OCI-LY1 (cell line): Measurements from ENCODE around the gene STAT4.

ENCODE experiments used
- H2AFZ ChIP-seq: fragments of 200-600 bp; sonication (generic), shearing (Covaris generic); 2 replicates; pipeline ENCODE4 v1.6.0; 2014; ENCODE audit warnings: antibody characterized with exemption, mild to moderate bottlenecking, low read length
- H3F3A ChIP-seq: fragments of 200-600 bp; sonication (generic), shearing (Covaris generic); 2 replicates; pipeline ENCODE4 v1.6.0; 2014; ENCODE audit warnings: mild to moderate bottlenecking, antibody characterized with exemption, low read length, moderate library complexity; ENCODE audit not compliant: insufficient read depth
- H3K27ac ChIP-seq: fragments of 200-600 bp; sonication (generic); 2 replicates; pipeline ENCODE4 v1.5.1; 2014; ENCODE audit warnings: low read length, mixed run types, mild to moderate bottlenecking, low read depth; ENCODE audit not compliant: poor library complexity, severe bottlenecking
- H3K27me3 ChIP-seq: fragments of 200-600 bp; sonication (generic); 2 replicates; pipeline ENCODE4 v1.6.0; 2014; ENCODE audit warnings: antibody characterized with exemption, mild to moderate bottlenecking, low read length, moderate library complexity; ENCODE audit not compliant: insufficient read depth
- H3K36me3 ChIP-seq: fragments of 200-600 bp; sonication (generic); 2 replicates; pipeline ENCODE4 v1.6.1; 2014; ENCODE audit warnings: mild to moderate bottlenecking, antibody characterized with exemption, low read length, moderate library complexity, mixed read lengths; ENCODE audit not compliant: insufficient read depth
- H3K4me1 ChIP-seq: fragments of 200-600 bp; sonication (generic); 2 replicates; pipeline ENCODE4 v1.5.1; 2014; ENCODE audit warnings: mild to moderate bottlenecking, low read length, moderate library complexity; ENCODE audit not compliant: insufficient read depth, severe bottlenecking
- H3K4me2 ChIP-seq: fragments of 200-600 bp; sonication (generic), shearing (Covaris generic); 2 replicates; pipeline ENCODE4 v1.6.1; 2014; ENCODE audit warnings: low read length
- H3K4me3 ChIP-seq: fragments of 200-600 bp; sonication (generic); 2 replicates; pipeline ENCODE4 v1.5.1; 2014; ENCODE audit warnings: low read length, low read depth, mild to moderate bottlenecking, mixed read lengths; ENCODE audit not compliant: poor library complexity, severe bottlenecking
- H3K79me2 ChIP-seq: fragments of 200-600 bp; shearing (Covaris generic); 2 replicates; pipeline ENCODE4 v1.6.1; 2016; ENCODE audit warnings: mixed run types, low read length, mixed read lengths; ENCODE audit not compliant: insufficient read depth
- H3K9ac ChIP-seq: fragments of 200-600 bp; sonication (generic), shearing (Covaris generic); 2 replicates; pipeline ENCODE4 v1.6.1; 2014; ENCODE audit warnings: mild to moderate bottlenecking, low read length, mixed read lengths
- H3K9me2 ChIP-seq: fragments of 200-600 bp; sonication (generic), shearing (Covaris generic); 2 replicates; pipeline ENCODE4 v1.6.1; 2014; ENCODE audit warnings: low read depth, mild to moderate bottlenecking, low read length, mixed read lengths
- H3K9me3 ChIP-seq: fragments of 200-600 bp; shearing (Covaris generic); 2 replicates; pipeline ENCODE4 v1.6.1; 2014; ENCODE audit warnings: low read length, mixed read lengths
- H4K20me1 ChIP-seq: fragments of 200-600 bp; sonication (generic), shearing (Covaris generic); 2 replicates; pipeline ENCODE4 v1.6.0; 2016; ENCODE audit warnings: mild to moderate bottlenecking, low read length; ENCODE audit not compliant: insufficient read depth
- EZH2 ChIP-seq: fragments of 200-600 bp; sonication (generic), shearing (Covaris generic); IDR thresholded peaks from 2 replicates; pipeline ENCODE4 v1.8.0; 2017; ENCODE audit warnings: borderline replicate concordance, mixed run types, mild to moderate bottlenecking, antibody characterized with exemption, low read length, moderate library complexity, mixed read lengths
- TF ChIP-seq, protein P1 (sequence below): fragments of 200-600 bp; sonication (generic), shearing (Covaris generic); IDR thresholded peaks from 2 replicates; pipeline ENCODE4 v1.5.1; 2017; ENCODE audit warnings: mild to moderate bottlenecking, antibody characterized with exemption, low read length, moderate library complexity, mixed read lengths

Gene STAT4

DNA sequence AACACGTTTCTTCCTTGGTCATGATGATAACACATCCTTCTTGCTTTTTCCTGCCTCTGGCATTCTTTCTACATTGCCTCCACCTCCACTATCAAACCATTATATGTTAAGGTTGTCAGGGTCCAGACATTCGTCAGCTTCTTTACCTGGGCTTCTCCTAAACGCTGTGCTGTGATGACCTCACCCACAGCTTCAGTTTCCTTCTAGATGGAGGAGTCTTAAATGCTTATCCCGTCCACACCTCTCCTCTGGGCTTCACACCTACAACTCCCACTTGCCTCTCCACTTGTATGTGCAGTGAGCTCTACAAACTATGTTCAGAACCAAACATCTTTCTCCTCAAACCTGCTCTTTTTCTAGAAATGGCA lies 136.2 kb downstream of the STAT4 start:
- H3K79me2 ChIP-seq, result no peaks in the 10 kb centered on the region
- no peak overlapping the region for H2AFZ ChIP-seq
- H4K20me1 ChIP-seq, result no peaks in the 10 kb centered on the region
- H3K36me3 ChIP-seq, result peaks cover 9% of the 10 kb centered on the region
- no peaks in the 10 kb centered on the region for H3K9me3 ChIP-seq
- TF ChIP-seq EZH2, result no peak
- TF ChIP-seq, protein P1, sequence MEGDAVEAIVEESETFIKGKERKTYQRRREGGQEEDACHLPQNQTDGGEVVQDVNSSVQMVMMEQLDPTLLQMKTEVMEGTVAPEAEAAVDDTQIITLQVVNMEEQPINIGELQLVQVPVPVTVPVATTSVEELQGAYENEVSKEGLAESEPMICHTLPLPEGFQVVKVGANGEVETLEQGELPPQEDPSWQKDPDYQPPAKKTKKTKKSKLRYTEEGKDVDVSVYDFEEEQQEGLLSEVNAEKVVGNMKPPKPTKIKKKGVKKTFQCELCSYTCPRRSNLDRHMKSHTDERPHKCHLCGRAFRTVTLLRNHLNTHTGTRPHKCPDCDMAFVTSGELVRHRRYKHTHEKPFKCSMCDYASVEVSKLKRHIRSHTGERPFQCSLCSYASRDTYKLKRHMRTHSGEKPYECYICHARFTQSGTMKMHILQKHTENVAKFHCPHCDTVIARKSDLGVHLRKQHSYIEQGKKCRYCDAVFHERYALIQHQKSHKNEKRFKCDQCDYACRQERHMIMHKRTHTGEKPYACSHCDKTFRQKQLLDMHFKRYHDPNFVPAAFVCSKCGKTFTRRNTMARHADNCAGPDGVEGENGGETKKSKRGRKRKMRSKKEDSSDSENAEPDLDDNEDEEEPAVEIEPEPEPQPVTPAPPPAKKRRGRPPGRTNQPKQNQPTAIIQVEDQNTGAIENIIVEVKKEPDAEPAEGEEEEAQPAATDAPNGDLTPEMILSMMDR, result no peak
- H3K27ac ChIP-seq, result no peak overlapping the region
- peak overlapping the region; percentile 79 for H3K4me3 ChIP-seq
- peaks cover 22% of the 10 kb centered on the region for H3K4me1 ChIP-seq
- peak overlapping the region; percentile 71 for H3K9ac ChIP-seq
- no peaks in the 10 kb centered on the region for H3K9me2 ChIP-seq
- H3F3A ChIP-seq, result no peaks in the 10 kb centered on the region
- peak overlapping the region; percentile 77 for H3K4me2 ChIP-seq
- H3K27me3 ChIP-seq, result no peaks in the 10 kb centered on the region

DNA sequence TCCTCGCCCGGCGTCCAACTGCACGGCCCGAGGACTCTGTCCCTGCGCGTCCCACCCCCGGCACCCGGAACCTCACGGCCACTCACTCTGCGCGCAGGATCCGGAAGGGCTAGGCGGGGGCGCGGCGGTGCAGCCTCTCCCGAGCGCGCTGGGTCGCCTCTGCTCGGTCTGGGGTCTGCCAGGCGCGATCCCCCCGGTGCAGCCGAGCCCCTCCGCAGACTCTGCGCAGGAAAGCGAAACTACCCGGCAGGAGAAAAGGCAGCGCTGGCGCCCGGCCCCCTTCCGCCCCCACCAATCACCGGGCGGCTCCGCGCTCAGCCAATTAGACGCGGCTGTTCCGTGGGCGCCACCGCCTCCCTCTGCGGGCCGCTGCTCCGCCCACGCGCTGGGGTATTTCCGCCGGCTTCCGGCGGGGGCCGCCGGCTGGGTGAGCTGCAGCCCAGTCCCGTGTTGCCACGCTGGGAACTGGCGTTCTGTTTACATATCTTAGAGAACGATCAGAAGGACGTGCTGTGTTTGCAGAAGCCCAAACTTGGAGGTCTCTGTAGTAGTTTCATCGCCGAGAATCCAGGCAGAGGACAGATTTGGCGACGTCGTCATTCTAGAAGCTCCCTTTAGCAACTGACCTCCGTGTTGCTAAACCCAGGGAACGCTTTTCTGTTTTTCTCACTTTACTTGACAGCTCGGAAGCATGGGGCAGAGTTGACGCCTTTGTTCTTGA lies 136.7 kb downstream of the STAT4 start, which contains the start of gene STAT1:
Gene STAT1, minus strand, starts transcription at position 240 of the 721 bp plus-strand sequence. CDS start 4,168 bp downstream, outside the sequence.
- no peaks in the 10 kb centered on the region for H3F3A ChIP-seq
- no peak within 1 kb of the TSS for H3K27ac ChIP-seq
- H3K27me3 ChIP-seq, result no peaks in the 10 kb centered on the region

DNA sequence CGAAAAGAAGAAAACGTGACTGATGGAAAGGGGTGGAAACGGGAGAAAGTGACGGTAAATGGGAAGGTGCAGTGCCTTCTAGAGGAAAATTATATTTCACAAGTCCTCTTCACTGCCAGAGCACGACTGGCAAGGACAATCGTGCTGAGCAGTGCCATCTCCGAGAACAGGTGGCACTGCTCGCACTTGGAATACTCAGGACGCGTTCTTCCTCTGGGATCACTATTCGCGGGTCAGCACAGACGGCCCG lies 137.2 kb downstream of the STAT4 start:
- H3K36me3 ChIP-seq, result peaks cover 10% of the 10 kb centered on the region
- TF ChIP-seq, protein P1, result no peak
- no peak for TF ChIP-seq EZH2
- peaks cover 19% of the 10 kb centered on the region for H3K4me1 ChIP-seq
- peak overlapping the region; percentile 79 for H3K4me3 ChIP-seq
- H3K27me3 ChIP-seq, result no peaks in the 10 kb centered on the region
- H3K9me3 ChIP-seq, result no peaks in the 10 kb centered on the region
- H3K9me2 ChIP-seq, result no peaks in the 10 kb centered on the region
- no peaks in the 10 kb centered on the region for H4K20me1 ChIP-seq
- peak overlapping the region; percentile 72 for H3K9ac ChIP-seq
- H3K27ac ChIP-seq, result no peak overlapping the region
- no peaks in the 10 kb centered on the region for H3K79me2 ChIP-seq
- peak overlapping the region; percentile 84 for H3K4me2 ChIP-seq
- no peak overlapping the region for H2AFZ ChIP-seq
- H3F3A ChIP-seq, result no peaks in the 10 kb centered on the region

More for the DNA sequence above, 136.7 kb downstream of the STAT4 start, which contains the start of gene STAT1:
- H3K9ac ChIP-seq, result peak within 1 kb of the TSS; percentile 72
- TF ChIP-seq, protein P1, result no peak
- no peak for TF ChIP-seq EZH2
- peaks cover 19% of the 10 kb centered on the region for H3K4me1 ChIP-seq
- H3K4me3 ChIP-seq, result peak within 1 kb of the TSS; percentile 79
- H3K9me3 ChIP-seq, result no peaks in the 10 kb centered on the region
- H3K9me2 ChIP-seq, result no peaks in the 10 kb centered on the region
- H3K36me3 ChIP-seq, result peaks cover 10% of the 10 kb centered on the region
- peak within 1 kb of the TSS; percentile 84 for H3K4me2 ChIP-seq
- H2AFZ ChIP-seq, result no peak within 1 kb of the TSS
- no peaks in the 10 kb centered on the region for H3K79me2 ChIP-seq
- H4K20me1 ChIP-seq, result no peaks in the 10 kb centered on the region
